CD14-positive monocyte (primary cell): ENCODE measurements around the gene POFUT2. TPM values are rescaled to one million over a fixed set of nuclear protein-coding genes. Genes with fewer than 3 reads are reported as not detected.

ENCODE experiments used
- DNase-seq, 3 donors: peaks; one replicate each; pipeline ENCODE4 v3.0.0-alpha.2; 2011 to 2022
- H2AFZ ChIP-seq: 2 replicates; pipeline ENCODE4 v1.6.0; 2012; ENCODE audit warnings: mild to moderate bottlenecking, low read depth, low read length, inconsistent platforms; ENCODE audit not compliant: insufficient read depth, poor library complexity, severe bottlenecking
- H3K27ac ChIP-seq, 2 donors: 1 replicate in 1 of 2; 2 replicates in 1 of 2; pipeline ENCODE4 v1.5.1; 2012 to 2013; ENCODE audit warnings: low read length in 2 of 2, control low read depth in 1 of 2, inconsistent platforms in 1 of 2, low read depth in 1 of 2, mild to moderate bottlenecking in 1 of 2
- H3K27me3 ChIP-seq, 2 donors: one replicate each; pipeline versions ENCODE4 v1.6.0 to v1.6.1; 2011 to 2013; ENCODE audit warnings: low read length in 2 of 2; ENCODE audit not compliant: control insufficient read depth in 2 of 2, insufficient read depth in 2 of 2
- H3K36me3 ChIP-seq, 2 donors: replicated peaks in 1 of 2; 1 replicate in 1 of 2; 2 replicates in 1 of 2; pipeline versions ENCODE4 v1.5.1 to v1.6.1; 2012 to 2013; ENCODE audit warnings: low read length in 2 of 2, control low read depth in 1 of 2, inconsistent platforms in 1 of 2, mild to moderate bottlenecking in 1 of 2; ENCODE audit not compliant: insufficient read depth in 2 of 2, control insufficient read depth in 1 of 2
- H3K4me1 ChIP-seq, 2 donors: 1 replicate in 1 of 2; 2 replicates in 1 of 2; pipeline versions ENCODE4 v1.5.1 to v1.6.1; 2012 to 2013; ENCODE audit warnings: low read length in 2 of 2, control low read depth in 1 of 2, inconsistent platforms in 1 of 2, mild to moderate bottlenecking in 1 of 2, moderate library complexity in 1 of 2; ENCODE audit not compliant: insufficient read depth in 2 of 2, control insufficient read depth in 1 of 2
- H3K4me2 ChIP-seq: replicated peaks from 2 replicates; pipeline ENCODE3; 2012; ENCODE audit warnings: low read length, moderate library complexity, mild to moderate bottlenecking; ENCODE audit not compliant: poor library complexity, severe bottlenecking; ENCODE audit errors: extremely low read depth
- H3K4me3 ChIP-seq, 3 experiments: fragments of 200-600 bp in 1 of 3; sonication (generic) in 1 of 3; replicated peaks in 1 of 3; 1 replicate in 2 of 3; 2 replicates in 1 of 3; pipeline ENCODE4 v1.5.1; 2011 to 2013; ENCODE audit warnings: low read length in 3 of 3, mild to moderate bottlenecking in 3 of 3, control low read depth in 2 of 3, low read depth in 2 of 3, inconsistent platforms in 1 of 3, moderate library complexity in 1 of 3
- H3K79me2 ChIP-seq: 2 replicates; pipeline ENCODE4 v1.6.0; 2012; ENCODE audit warnings: mild to moderate bottlenecking, control low read depth, inconsistent platforms, low read length, moderate library complexity; ENCODE audit not compliant: insufficient read depth
- H3K9ac ChIP-seq: 2 replicates; pipeline ENCODE4 v1.6.0; 2017; ENCODE audit warnings: low read length, mild to moderate bottlenecking; ENCODE audit not compliant: insufficient read depth, poor library complexity, severe bottlenecking
- H3K9me3 ChIP-seq, 2 donors: replicated peaks in 1 of 2; 1 replicate in 1 of 2; 2 replicates in 1 of 2; pipeline versions ENCODE4 v1.5.1 to v1.6.1; 2012 to 2013; ENCODE audit warnings: low read length in 2 of 2, control low read depth in 1 of 2; ENCODE audit not compliant: control insufficient read depth in 1 of 2, insufficient read depth in 1 of 2
- H4K20me1 ChIP-seq: 2 replicates; pipeline ENCODE4 v1.6.0; 2012; ENCODE audit warnings: mild to moderate bottlenecking, low read length, control low read depth, moderate library complexity; ENCODE audit not compliant: insufficient read depth
- H3K27ac Mint-ChIP-seq, 7 donors: one replicate each; pipeline ENCODE4 v1.8.0; 2020; ENCODE audit warnings: mild to moderate bottlenecking in 7 of 7, mixed read lengths in 7 of 7, moderate library complexity in 6 of 7, inconsistent platforms in 2 of 7
- H3K27me3 Mint-ChIP-seq, 3 donors: one replicate each; pipeline ENCODE4 v1.8.0; 2021 to 2022; ENCODE audit warnings: low read depth in 3 of 3, mild to moderate bottlenecking in 3 of 3, mixed read lengths in 3 of 3, moderate library complexity in 3 of 3, inconsistent platforms in 1 of 3
- H3K36me3 Mint-ChIP-seq, 2 donors: one replicate each; pipeline ENCODE4 v1.8.0; 2020; ENCODE audit warnings: mixed read lengths in 2 of 2, inconsistent platforms in 1 of 2, mild to moderate bottlenecking in 1 of 2
- H3K4me1 Mint-ChIP-seq: one replicate; pipeline ENCODE4 v1.8.0; 2020; ENCODE audit warnings: mild to moderate bottlenecking, mixed read lengths
- H3K4me3 Mint-ChIP-seq, 2 donors: one replicate each; pipeline ENCODE4 v1.8.0; 2020; ENCODE audit warnings: mild to moderate bottlenecking in 2 of 2, mixed read lengths in 2 of 2, moderate library complexity in 1 of 2
- H3K9me3 Mint-ChIP-seq, 7 donors: one replicate each; pipeline ENCODE4 v1.8.0; 2020 to 2022; ENCODE audit warnings: mixed read lengths in 7 of 7, mild to moderate bottlenecking in 6 of 7, moderate library complexity in 6 of 7, inconsistent platforms in 2 of 7
- WGBS: methylation state at CpG from one replicate; pipeline ENCODE4 v1.1.5; 2013; ENCODE audit warnings: missing lambda C conversion rate; ENCODE audit not compliant: insufficient coverage; 5-methylcytosine and 5-hydroxymethylcytosine counted together
- intact Hi-C, 2 donors: fragments of 100-400 bp; cut with micrococcal nuclease; formaldehyde crosslinking; loops; one replicate each; pipeline versions ENCODE4 v1.15.0 to v1.15.1; 2023
- polyA plus RNA-seq, 3 donors: library from polyadenylated mRNA; depleted of rRNA in 1 of 3; unstranded in 2 of 3; stranded (reverse) in 1 of 3; fragments of 300-500 nt in 2 of 3; fragments of >200 nt in 1 of 3; fragmentation: Illumina TruSeq in 2 of 3; gene quantifications; 1 replicate in 2 of 3; 2 replicates in 1 of 3; pipeline ENCODE4 v1.2.3, GENCODE V29; 2012 to 2021
- TF ChIP-seq, protein P1 (sequence below): fragments of 200-600 bp; IDR thresholded peaks from one replicate; pipeline ENCODE4 v1.8.0; 2022; ENCODE audit warnings: antibody characterized with exemption, mild to moderate bottlenecking

POFUT2 gene
- polyA plus RNA-seq, 3 donors = 1.8 to 21.3 (median 2.8) TPM

DNA sequence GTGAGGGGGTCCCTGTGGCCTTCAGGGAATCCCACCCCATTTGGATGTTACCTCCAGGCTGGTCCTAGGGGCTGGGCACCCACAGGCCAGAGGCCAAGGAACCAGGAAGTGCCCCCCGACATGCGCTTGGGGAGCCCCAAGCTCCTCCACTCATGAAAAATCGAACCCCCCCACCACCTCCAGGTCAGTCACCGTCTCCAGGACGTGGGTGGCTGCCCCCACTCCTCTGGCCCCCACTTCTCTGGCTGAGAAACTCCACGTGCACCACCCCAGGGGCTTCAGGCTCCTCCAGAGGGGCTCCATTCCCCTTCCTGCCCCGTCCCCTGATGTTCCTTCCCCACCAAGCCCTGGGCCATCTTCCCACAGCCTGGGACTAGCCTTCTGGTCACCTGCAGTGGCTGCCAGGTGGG is 30.5 kb upstream of the POFUT2 start:
- Histone ChIP-seq H3K4me3 (no peak overlapping the region), H3K27ac (no peak overlapping the region), H3K36me3 (no peaks in the 10 kb centered on the region), H3K27me3 (no peaks in the 10 kb centered on the region), H3K9ac (no peak overlapping the region), H3K79me2 (no peaks in the 10 kb centered on the region), H3K4me2 (no peak overlapping the region), H3K4me1 (no peaks in the 10 kb centered on the region), H3K9me3 (no peaks in the 10 kb centered on the region), H4K20me1 (no peaks in the 10 kb centered on the region), H2AFZ (no peak overlapping the region)
- Mint-ChIP-seq H3K27me3 (peaks cover 2 to 11% (median 9%) of the 10 kb centered on the region in 3 donors), H3K4me3 (no peak overlapping the region), H3K27ac (no peak overlapping the region), H3K36me3 (no peaks in the 10 kb centered on the region), H3K4me1 (no peaks in the 10 kb centered on the region), H3K9me3 (no peaks in the 10 kb centered on the region)
- WGBS = 92% methylated on average over 6 of the region's 7 CpGs
- TF ChIP-seq, protein P1, sequence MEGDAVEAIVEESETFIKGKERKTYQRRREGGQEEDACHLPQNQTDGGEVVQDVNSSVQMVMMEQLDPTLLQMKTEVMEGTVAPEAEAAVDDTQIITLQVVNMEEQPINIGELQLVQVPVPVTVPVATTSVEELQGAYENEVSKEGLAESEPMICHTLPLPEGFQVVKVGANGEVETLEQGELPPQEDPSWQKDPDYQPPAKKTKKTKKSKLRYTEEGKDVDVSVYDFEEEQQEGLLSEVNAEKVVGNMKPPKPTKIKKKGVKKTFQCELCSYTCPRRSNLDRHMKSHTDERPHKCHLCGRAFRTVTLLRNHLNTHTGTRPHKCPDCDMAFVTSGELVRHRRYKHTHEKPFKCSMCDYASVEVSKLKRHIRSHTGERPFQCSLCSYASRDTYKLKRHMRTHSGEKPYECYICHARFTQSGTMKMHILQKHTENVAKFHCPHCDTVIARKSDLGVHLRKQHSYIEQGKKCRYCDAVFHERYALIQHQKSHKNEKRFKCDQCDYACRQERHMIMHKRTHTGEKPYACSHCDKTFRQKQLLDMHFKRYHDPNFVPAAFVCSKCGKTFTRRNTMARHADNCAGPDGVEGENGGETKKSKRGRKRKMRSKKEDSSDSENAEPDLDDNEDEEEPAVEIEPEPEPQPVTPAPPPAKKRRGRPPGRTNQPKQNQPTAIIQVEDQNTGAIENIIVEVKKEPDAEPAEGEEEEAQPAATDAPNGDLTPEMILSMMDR = no peak
- DNase-seq = no peak
- intact Hi-C loops = no loop called here

DNA sequence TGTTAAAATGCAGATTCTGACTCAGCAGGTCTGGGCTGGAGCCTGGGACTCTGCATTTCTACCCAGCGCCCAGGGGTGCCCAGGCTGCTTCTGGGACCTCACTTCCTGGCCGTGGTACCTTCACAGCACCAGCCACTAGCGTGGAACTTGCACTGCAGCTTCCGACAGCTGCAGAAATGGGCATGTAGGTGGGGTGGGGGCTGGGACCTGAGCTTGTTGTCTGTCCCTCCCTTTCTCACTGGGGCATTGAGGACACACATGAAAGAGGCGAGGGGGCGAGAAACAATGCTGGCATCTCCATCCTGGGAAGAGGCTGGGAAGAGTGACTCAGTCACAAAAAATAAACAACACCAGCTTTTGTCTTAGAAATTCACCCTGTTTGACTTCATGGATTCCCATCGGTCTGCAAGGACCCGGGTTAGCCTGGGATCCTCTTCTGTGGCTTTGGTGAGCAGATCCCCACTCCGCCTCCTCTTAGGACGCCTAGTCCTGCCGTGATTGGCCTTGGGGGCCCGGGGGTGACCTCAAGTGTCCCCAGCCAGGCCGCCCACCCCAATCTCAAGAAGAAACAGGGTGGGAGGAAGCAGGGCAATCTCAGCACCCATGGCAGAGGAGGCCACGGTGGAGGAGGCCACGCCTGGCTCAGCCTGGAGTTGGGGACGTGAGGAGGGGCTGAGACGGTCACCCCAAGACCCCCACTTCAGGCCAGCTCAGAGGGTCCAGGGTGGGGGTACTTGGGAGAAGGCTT is 29.9 kb upstream of the POFUT2 start:
- TF ChIP-seq, protein P1 = no peak
- no peak overlapping the region for H2AFZ ChIP-seq
- H3K36me3 ChIP-seq = no peaks in the 10 kb centered on the region
- H3K9me3 ChIP-seq = no peaks in the 10 kb centered on the region
- Mint-ChIP-seq H3K27me3 (peaks cover 1 to 9% (median 9%) of the 10 kb centered on the region in 3 donors), H3K36me3 (no peaks in the 10 kb centered on the region), H3K9me3 (no peaks in the 10 kb centered on the region), H3K4me1 (no peaks in the 10 kb centered on the region), H3K27ac (no peak overlapping the region), H3K4me3 (no peak overlapping the region)
- no peak overlapping the region for H3K4me3 ChIP-seq
- H3K79me2 ChIP-seq = no peaks in the 10 kb centered on the region
- no peak overlapping the region for H3K9ac ChIP-seq
- no peaks in the 10 kb centered on the region for H3K27me3 ChIP-seq
- DNase-seq = no peak
- 94% methylated on average over 8 of the region's 17 CpGs for WGBS
- no peak overlapping the region for H3K27ac ChIP-seq
- H4K20me1 ChIP-seq = no peaks in the 10 kb centered on the region
- no peaks in the 10 kb centered on the region for H3K4me1 ChIP-seq
- H3K4me2 ChIP-seq = no peak overlapping the region
- intact Hi-C loops = no loop called here
